Nucleus accumbens (tissue), 56 donors: ENCODE measurements around the gene DIAPH3.

Experiments
- DNase-seq, 56 donors: peaks; one replicate each; lab custom pipeline; 2025; lab: John Stamatoyannopoulos, UW

DIAPH3 gene

GRCh38 chr13:59975807-59976435, 187.8 kb downstream of the DIAPH3 start:
- no peak for DNase-seq

GRCh38 chr13:59970847-59971246, 192.9 kb downstream of the DIAPH3 start:
- no peak for DNase-seq

- DNase-seq: no peak
These were observed 199.9 kb downstream of the DIAPH3 start for GRCh38 chr13:59963827-59964226.

GRCh38 chr13:59963383-59963782, 200.3 kb downstream of the DIAPH3 start:
- DNase-seq: no peak

- DNase-seq: no peak
These were observed 201.4 kb downstream of the DIAPH3 start for GRCh38 chr13:59962343-59962742.

GRCh38 chr13:59960683-59961082, 203.0 kb downstream of the DIAPH3 start:
- DNase-seq: no peak

- DNase-seq: no peak
These were observed 206.3 kb downstream of the DIAPH3 start for GRCh38 chr13:59957438-59957837.

GRCh38 chr13:59954601-59955000, 209.1 kb downstream of the DIAPH3 start:
- DNase-seq: no peak

GRCh38 chr13:59951011-59951410, 212.7 kb downstream of the DIAPH3 start:
- no peak for DNase-seq

GRCh38 chr13:59950266-59950665, 213.5 kb downstream of the DIAPH3 start:
- DNase-seq: no peak

- no peak for DNase-seq
These were observed 215.0 kb downstream of the DIAPH3 start for GRCh38 chr13:59948686-59949085.

- DNase-seq: no peak
These were observed 216.8 kb downstream of the DIAPH3 start for GRCh38 chr13:59946944-59947343.

- DNase-seq: no peak
These were observed 232.1 kb downstream of the DIAPH3 start for GRCh38 chr13:59931621-59932020.

- no peak for DNase-seq
These were observed 239.5 kb downstream of the DIAPH3 start for GRCh38 chr13:59924256-59924655.

- DNase-seq: no peak
These were observed 248.5 kb downstream of the DIAPH3 start for GRCh38 chr13:59915252-59915651.

- no peak for DNase-seq
These were observed 249.2 kb downstream of the DIAPH3 start for GRCh38 chr13:59914556-59914955.

GRCh38 chr13:59906413-59907049, 257.2 kb downstream of the DIAPH3 start:
- peak in 4 of 56 donors; percentile 0 to 13 (median 2) for DNase-seq

- DNase-seq: no peak
These were observed 262.5 kb downstream of the DIAPH3 start for GRCh38 chr13:59901191-59901590.

- DNase-seq: no peak
These were observed 265.7 kb downstream of the DIAPH3 start for GRCh38 chr13:59898066-59898465.

GRCh38 chr13:59893266-59893665, 270.5 kb downstream of the DIAPH3 start:
- DNase-seq: no peak

GRCh38 chr13:59891053-59891452, 272.7 kb downstream of the DIAPH3 start:
- no peak for DNase-seq

GRCh38 chr13:59890054-59890453, 273.7 kb downstream of the DIAPH3 start:
- DNase-seq: no peak

- no peak for DNase-seq
These were observed 275.3 kb downstream of the DIAPH3 start for GRCh38 chr13:59888408-59888807.
